GM21619 (cell line): ENCODE data around the gene BUD23.

Experiments
- ATAC-seq: cut with Tn5 transposase; IDR thresholded peaks from one replicate; pipeline ENCODE4 v1.9.1; 2021; ENCODE audit not compliant: unreplicated experiment

Gene BUD23

GRCh38 chr7:73740771-73741170 lies 57.4 kb downstream of the BUD23 start:
- no peak for ATAC-seq

- ATAC-seq = no peak
Observed at GRCh38 chr7:73741600-73741999, 58.2 kb downstream of the BUD23 start.

- no peak for ATAC-seq
Observed at GRCh38 chr7:73742338-73742752, 58.9 kb downstream of the BUD23 start.

- no peak for ATAC-seq
Observed at GRCh38 chr7:73742753-73743641, 59.6 kb downstream of the BUD23 start.

- ATAC-seq = no peak
Observed at GRCh38 chr7:73746378-73746777, 63.0 kb downstream of the BUD23 start.
